Stimulated activated CD8-positive, alpha-beta memory T cell treated with anti-CD3 and anti-CD28 coated beads, Interleukin-12 subunit alpha, Interleukin-12 subunit beta, amount 100 ng/mL, for 24 hours (primary cell): ENCODE results near the gene SPIRE1.
"Not testable (repeated sequence)": the region's sequence is repeated elsewhere in the genome, so short reads cannot be mapped to it uniquely, and the experiment has no call there.

Experiments used
- DNase-seq: peaks from one replicate; pipeline ENCODE4 v3.0.0-alpha.2; 2020; ENCODE audit errors: extremely low read depth

SPIRE1 gene

GRCh38 chr18:12598181-12598930 lies 59.6 kb downstream of the SPIRE1 start:
- no peak for DNase-seq

DNA sequence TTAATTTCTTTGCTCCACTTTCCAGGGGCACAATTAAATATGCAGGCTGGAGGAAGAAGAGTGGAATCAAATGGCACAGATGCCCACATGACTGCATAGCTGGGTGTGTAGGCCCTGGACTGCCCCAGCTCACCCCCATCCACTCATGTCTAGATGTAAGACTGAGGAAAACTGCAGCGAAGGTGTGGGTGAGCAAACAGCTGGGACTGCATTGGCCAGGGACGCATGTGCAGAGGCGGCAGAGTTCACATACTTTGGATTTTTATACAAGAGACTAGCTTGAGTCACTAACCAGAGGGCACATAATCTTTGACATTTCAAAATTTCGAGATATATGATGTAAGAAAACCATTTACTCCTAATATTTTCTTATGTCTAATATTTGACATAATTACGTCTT lies 60.1 kb downstream of the SPIRE1 start:
- no peak for DNase-seq

DNA sequence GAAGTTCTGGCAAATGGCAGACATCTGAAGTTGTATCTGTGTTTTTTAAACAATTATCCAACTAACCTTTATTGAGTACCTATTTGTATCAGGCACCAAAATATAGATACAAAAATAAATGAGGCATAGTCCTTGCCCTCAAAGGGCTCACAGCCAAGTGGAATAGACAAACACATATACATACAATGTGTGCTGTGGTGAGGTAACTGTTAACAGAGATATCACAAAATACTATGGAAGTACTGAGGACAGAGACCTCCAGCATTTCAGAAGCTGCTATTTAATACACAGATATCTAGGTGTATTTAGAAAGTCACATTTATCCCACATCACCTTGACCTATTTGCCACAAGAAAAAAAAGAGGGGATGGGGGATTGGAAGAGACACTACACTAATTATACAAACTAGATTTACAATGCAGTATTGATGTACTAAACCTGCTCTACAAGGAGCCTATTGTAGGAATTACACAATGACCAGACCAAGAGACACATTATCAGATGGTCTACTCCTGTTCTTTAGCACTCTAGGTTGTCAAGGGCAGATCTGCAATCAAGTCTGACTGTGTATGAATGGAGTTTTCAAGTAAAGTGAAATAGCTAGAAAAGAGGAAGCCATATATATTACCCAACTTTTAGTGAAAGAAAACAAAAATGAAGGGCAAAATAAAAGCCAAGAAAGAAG lies 62.2 kb downstream of the SPIRE1 start:
- DNase-seq: no peak

- no peak for DNase-seq
These were observed 64.0 kb downstream of the SPIRE1 start for GRCh38 chr18:12593866-12594265.

GRCh38 chr18:12592597-12593127 lies 65.2 kb downstream of the SPIRE1 start:
- DNase-seq: no peak

DNA sequence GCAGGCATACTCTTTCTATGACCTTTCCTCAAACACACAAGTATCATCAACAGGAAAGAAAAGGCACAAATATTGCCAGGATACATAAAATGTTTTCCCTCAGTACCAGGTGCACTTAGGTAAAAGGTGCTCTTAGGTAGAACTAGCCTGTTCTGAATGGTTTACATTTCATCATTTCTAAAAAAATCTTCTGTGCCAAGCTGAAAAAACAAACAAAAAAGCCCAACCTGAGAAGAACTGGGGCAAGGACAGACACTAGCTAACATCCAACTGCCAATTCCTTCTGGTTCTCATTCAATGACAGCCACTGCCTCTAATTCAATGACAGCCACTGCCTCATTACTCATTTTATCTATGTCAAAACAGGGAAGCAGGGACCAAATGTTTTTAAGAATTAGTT lies 68.5 kb downstream of the SPIRE1 start:
- no peak for DNase-seq

DNA sequence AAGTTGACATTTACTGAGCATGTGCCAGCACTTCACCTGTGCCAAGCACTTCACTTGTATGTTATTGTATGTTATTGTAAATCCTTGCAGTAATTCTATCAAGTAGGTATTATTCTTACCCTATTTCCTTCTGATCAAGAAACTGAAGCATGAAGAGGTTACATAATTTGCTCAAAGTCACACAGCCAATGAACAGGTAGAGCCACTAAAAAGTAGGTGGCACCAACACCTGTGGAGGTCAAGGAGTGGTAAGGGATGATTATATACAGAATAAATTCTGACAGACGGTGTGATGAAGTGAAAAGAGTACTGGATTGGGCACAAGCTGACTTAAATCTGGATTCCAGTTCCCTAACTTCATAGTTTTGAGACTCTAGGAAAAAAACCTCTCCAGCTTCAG lies 71.0 kb downstream of the SPIRE1 start:
- no peak for DNase-seq

DNA sequence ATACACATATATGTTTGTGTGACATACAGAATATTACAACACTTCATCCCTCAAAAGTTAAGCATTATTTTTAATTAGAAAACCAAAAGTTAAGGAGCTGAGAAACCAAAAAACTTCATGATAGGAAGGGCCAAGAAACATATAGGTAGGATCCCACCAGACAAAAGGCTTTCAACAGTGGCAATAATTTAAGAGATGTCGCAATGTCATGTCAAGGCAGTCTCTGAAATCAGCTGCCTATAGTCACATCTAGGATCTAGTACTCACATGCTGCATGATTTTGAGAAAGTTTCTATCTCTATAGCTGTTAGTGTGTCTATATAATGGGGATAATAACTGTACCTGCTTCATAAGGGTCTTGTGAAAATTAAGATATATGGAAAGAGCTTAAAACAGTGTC lies 72.7 kb downstream of the SPIRE1 start:
- DNase-seq: no peak

- no peak for DNase-seq
These were observed 77.1 kb downstream of the SPIRE1 start for GRCh38 chr18:12580630-12581342.

DNA sequence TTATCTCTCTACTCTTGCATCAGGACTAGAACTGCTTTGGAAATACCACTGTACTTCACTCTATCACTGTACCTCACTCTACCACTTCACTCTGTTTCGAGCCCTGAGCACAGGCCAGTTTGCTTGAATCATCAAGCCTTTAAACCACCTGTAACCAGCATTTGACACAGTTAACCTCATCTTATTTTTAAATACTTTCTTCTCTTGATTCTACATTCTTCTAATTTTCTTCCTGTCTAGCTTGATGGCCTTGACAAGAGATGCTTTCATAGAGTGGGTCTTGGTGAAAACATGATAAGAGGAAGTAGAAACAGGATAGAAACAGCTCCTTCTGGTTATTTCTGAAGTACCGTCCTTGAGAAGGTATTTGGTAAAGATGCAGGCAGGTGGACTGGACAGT lies 78.1 kb downstream of the SPIRE1 start:
- no peak for DNase-seq

DNA sequence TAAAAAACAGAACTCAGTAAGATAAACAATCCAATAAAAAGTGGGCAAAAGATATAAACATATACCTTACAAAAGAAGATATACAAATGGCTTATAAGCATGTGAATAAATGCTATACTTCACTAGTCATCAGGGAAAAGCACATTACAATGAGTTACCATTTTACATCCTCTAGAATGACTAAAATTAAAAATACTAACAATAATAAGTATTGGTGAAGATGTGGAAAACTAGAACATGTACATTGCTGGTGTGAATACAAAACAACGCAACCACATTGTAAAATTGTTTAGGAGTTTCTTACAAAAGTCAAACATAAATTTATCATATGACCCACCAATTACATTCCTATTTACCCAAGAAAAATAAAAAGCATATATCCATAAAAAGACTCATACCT lies 80.1 kb downstream of the SPIRE1 start:
- no peak for DNase-seq

GRCh38 chr18:12574494-12575185 lies 83.3 kb downstream of the SPIRE1 start:
- no peak for DNase-seq

DNA sequence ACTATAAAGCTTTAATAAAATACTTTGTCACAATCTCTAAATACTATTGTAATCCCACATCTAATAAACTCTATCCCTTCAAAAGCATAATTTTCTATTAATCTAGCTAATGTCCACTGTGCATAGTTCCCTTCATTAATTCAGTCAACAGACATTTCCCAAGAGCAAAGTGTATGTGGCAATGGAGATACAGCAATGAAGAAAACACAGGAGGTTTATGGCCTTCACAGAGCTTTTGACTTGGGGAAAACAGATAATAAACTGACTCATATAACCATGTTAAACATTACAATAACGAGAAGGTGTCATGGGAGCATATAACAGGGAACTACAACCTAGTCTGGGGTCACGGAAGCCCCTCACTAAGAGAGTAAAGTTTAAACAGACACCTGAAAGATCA lies 86.3 kb downstream of the SPIRE1 start:
- DNase-seq: no peak

GRCh38 chr18:12569791-12570190 lies 88.1 kb downstream of the SPIRE1 start:
- DNase-seq: no peak

GRCh38 chr18:12567849-12568248 lies 90.1 kb downstream of the SPIRE1 start:
- no peak for DNase-seq

DNA sequence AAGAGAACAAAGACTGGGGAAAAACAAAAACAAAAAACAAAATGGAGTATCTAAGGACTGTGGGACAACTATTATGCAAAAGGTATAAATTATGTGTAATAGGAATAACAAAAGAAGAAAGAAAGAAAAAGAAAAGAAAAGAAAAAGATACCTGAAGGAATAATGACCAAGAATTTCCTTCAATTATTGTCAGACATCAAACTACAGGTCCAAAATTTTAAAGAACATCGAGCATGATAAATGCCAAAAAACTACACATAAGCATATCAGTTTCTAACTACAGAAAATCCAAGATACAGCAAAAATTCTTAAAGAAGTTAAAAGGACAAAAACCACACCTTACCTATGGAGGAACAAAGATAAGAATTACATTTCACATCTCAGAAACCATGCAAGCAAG lies 93.0 kb downstream of the SPIRE1 start:
- DNase-seq: no peak

DNA sequence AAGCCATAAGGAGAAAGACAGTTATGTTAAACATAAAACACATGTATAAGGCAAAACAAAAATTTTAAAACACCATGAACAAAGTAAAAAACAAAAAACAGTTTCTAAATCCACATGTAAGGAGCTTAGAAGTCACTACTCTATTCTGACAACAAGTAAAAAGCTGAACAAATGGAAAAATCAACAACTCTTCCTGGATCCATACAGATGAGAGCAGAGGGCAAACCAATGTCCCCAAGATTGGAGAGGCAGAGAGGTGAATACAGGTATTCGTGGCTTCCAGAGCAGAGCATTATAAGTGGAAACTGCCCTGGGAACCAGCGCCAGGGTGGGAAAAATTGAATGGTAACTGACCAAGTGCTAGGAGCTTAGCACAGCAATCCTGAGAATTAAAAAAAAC lies 93.5 kb downstream of the SPIRE1 start:
- no peak for DNase-seq

DNA sequence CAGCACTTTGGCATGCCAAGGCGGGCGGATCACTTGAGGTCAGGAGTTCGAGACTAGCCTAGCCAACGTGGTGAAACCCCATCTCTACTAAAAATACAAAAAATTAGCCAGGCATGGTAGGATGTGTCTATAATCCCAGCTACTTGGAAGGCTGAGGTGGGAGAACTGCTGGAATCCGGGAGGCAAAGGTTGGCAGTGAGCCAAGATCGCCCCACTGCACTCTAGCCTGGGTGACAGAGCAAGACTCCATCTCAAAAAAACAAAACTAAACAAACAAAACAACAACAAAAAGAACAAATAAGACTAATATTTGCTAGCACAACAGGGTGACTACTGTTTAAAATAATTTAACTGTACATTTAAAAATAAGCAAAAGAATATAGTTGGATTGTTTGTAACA lies 97.3 kb downstream of the SPIRE1 start:
- not testable (repeated sequence) for DNase-seq

DNA sequence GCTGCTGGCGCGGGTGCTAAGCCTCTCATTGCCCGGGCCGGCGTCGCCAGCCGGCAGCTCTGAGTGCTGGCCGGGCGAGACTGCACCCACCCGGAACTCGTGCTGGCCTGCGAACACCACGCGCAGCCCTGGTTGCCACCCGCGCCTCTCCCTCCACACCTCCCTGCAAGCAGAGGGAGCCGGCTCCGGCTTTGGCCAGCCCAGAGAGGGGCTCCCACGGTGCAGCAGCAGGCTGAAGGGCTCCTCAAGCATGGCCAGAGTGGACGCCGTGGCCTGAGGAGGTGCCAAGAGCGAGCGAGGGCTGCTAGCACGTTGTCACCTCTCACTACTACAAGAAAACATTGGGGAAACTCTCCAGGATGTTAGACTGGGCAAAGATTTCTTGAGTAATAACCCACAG lies 98.6 kb downstream of the SPIRE1 start:
- no peak for DNase-seq

- no peak for DNase-seq
These were observed 100.7 kb downstream of the SPIRE1 start for GRCh38 chr18:12556946-12557806.

DNA sequence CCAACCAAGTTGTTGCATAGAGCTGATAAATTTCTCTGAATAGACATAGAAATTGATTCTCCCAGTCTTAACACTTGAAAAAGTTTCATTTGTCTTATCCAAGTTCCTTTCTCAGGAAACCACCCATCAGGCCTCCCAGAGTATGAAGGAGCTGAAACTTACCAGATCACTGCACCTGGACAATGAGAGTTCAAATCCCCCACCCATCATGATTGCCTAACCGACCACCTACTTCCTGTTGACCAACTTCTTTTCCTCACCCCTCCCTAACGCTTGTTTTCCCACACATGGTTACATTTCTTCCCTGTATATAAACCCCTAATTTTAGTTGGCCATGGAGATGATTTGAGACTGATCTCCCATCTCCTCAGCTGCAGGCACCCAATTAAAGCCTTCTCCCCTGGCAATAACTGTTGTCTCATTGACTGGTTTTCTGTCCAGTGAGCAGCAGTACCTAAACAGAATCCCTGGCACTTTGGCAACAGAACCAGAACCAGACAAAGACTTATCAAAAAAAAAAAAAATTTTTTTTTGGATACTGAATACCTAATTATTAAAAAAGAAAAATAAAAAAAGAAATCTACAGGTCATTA lies 103.0 kb downstream of the SPIRE1 start:
- no peak for DNase-seq
